Fibroblast of skin of back (primary cell): ENCODE results near the gene ANKRD7. TPM values are rescaled to one million over a fixed set of nuclear protein-coding genes. Genes with fewer than 3 reads are reported as not detected.

Experiments used
- DNase-seq: peaks from one replicate; pipeline ENCODE4 v3.0.0-alpha.2; 2013
- polyA plus RNA-seq, 2 experiments: library from polyadenylated mRNA; unstranded; fragments of 120-200 nt; gene quantifications; one replicate each; pipeline ENCODE4 v1.2.1, GENCODE V29; 2013; ENCODE audit not compliant: insufficient read length in 2 of 2

ANKRD7 gene, protein sequence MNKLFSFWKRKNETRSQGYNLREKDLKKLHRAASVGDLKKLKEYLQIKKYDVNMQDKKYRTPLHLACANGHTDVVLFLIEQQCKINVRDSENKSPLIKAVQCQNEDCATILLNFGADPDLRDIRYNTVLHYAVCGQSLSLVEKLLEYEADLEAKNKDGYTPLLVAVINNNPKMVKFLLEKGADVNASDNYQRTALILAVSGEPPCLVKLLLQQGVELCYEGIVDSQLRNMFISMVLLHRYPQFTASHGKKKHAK
- 0.41 TPM for polyA plus RNA-seq (2013, experiment 1 of 2; ENCODE audit: insufficient read length)
- 0.41 TPM for polyA plus RNA-seq (2013, experiment 2 of 2; ENCODE audit: insufficient read length)

DNA sequence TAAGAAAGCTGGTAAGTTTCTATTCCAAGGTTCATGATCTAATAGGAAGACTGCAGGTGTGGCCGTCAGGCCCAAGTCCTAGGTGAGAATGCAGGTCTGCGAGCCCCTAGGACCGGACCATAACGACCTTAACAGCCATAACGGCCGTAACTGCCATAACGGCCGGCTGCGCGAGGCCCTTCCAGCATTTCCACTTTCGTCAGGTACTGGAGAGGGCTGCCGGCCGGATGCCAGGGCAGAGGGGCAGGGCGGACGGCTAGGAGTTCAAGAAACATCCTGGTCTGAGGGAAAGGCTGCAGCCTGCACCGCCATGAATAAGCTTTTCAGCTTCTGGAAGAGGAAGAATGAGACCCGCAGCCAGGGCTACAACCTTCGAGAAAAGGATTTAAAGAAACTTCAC, at the start of gene ANKRD7:
Gene ANKRD7 (plus strand): TSS at position 184 of the 400 bp plus-strand sequence. CDS start 127 bp downstream, at position 311.
- DNase-seq = no peak

DNA sequence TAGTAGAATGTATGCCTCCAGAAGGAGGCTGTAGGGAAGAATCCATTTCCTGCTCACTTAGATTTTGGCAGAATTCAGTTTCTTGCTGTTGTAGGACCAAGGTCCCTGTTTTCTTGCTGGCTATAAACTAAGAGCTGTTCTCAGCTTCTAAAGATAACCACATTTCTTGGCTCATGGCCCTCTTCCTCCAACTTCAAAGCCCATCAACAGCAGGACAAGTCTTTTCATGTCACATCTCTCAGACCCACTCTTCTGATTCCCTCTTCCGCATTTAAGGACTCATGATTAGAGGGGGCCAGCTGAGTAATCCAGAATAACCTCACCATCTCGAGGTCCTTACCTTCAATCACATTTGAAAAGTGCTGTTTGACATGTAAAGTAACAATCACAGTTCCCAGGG, 48.8 kb upstream of the ANKRD7 start:
- DNase-seq = no peak

DNA sequence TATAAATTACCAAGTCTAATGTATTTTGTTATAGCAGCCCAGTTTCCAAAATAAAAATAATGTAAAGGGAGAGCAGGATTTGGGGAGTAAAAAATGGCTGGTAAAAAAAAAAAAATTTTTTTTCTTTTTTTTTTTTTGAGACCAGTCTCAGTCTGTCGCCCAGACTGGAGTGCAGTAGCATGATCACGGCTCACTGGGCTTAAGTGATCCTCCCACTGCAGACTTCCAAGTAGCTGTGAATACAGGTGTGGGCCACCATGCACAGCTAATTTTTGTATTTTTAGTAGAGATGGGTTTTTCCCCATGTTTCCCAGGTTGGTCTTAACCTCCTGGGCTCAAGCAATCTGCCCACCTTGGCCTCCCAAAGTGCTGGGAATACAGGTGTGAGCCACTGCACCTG, 45.3 kb upstream of the ANKRD7 start:
- no peak for DNase-seq

DNA sequence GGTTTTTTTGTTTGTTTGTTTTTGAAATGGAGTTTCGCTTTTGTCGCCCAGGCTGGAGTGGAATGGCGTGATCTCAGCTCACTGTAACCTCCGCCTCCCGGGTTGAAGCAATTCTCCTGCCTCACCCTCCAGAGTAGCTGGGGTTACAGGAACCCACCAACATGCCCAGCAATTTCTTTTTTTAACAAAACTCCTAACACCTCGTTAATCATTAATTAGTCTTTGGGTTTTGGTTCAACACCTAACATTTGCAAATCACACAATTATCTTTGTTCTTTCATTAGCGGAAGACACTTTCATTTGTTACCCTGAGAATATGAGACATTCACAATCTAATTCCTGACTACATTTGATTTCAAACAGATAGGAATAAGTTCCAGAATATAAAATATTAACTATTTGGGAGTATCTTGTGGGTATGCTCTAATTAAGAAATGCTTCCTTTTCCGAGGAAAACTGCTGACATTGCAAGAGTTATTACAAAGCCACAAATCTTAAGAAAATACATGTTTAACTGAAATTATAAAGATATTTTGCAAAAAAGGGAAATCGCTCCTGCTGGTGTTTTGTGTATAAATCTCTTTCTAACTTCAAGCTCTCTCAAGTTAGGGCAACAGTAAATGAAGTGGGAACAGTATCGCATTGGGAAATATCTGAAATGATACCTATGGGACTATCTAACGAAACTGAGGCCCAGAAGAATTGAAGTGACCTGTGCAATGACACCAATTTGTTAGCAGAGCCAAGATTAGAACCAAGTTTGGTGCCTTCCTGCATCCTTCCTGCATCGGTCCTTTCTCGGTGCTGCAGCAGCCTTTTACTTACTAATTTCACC, 41.7 kb upstream of the ANKRD7 start:
- DNase-seq = no peak

DNA sequence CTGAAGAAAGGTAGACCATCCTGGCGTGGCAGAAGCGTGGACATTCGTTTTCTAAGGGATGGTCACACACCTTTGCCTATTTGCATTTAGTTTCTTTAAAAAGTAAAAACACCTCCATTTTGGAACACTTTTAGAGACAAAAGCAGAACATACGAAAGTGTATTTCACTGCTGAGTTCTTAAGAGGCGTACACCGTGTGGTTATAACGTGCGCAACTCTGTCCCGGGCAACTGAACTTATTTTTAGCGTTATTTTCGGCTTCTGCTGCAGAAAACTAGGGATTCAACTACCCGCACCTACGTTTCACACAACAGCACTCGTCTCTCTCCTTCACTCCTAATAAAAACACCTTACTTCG, 41.1 kb upstream of the ANKRD7 start:
- no peak for DNase-seq

DNA sequence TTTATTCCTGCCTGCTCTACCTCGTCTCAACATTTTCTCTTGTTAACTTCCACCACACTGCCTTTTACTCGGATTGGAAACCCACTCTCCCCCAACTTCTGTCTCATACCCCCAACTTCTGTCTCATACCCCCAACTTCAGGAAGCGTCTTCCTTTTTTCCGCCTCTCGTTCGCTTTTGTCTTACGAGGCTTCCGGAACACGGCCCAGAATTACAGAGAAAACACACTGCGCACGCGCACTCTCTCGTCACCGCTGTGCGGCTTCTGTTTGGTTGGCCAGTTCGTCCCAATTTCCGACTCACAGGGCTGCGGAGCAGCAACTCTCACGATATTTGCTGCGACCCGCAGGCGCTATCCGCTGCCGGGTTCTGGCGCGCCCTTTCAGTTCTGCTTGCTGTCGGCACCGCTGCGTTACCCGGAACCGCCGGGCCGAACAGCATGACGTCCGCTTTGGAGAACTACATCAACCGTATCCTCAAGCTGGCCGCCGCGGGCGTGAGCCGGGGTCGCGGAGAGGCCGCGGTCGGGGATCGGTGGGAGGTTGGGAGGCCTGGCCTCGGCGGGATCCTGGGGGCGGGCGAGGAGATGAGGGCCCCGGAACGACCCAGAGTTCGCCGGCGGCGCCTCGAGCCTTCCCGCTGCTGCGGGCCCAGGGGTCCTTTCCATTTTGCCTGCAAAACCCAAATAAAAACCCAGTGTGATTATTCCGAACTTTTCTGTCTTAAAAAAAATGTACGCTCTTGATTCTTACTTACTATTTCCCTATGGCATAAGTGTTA, 40.5 kb upstream of the ANKRD7 start, which contains the start of gene LSM8:
Gene LSM8 (plus strand): TSS at position 379 of the 779 bp plus-strand sequence. CDS start 60 bp downstream, at position 439.
- DNase-seq = peak; percentile 98

DNA sequence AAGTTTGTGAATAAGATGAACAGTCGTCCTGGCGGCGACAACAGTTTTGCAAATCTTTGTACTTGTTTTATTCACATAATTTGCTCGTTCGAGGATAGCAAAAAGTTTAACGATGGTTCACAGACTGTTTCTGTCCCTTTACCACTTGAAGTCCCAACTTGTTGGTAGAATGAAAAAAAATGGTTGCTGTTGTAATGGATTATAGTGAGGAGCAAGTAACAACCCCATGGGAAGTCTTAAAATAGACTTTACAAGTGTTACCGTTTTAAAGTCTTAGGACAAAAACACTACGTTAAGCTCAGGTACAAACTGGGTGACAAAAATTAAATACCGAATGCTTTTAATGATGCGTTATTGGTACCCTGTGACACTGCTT, 40.0 kb upstream of the ANKRD7 start:
- DNase-seq = no peak

DNA sequence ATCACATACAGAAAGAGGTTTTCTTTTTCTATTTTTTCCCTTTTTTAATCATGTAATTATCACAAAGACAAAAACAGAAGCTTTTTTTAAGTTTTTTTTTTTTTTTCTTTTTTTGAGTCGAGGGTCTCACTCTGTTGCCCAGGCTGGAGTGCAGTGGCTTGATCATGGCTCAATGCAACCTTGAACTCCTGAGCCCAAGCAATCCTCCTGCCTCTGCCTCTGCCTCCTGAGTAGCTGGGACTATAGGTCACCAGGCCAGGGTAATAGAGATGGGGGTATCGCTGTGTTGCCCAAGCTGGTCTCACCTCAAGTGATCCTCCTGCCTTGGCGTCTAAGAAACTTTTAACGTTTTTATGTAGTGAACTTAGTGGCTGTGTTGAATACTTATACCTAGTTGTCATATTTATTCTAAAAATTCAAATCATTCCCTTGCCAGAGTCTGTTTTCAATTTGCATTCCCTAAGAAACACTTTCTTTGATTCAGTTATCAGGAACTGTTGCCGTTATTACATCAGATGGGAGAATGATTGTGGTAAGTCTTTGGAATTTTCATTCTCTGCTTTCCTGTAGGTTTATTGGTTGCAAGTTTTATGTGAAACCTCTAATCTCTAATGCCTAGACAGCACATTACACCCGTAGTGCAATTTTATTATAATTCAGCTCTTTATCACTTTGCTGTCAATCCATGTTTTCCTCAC, 39.2 kb upstream of the ANKRD7 start:
- DNase-seq = peak; percentile 78

DNA sequence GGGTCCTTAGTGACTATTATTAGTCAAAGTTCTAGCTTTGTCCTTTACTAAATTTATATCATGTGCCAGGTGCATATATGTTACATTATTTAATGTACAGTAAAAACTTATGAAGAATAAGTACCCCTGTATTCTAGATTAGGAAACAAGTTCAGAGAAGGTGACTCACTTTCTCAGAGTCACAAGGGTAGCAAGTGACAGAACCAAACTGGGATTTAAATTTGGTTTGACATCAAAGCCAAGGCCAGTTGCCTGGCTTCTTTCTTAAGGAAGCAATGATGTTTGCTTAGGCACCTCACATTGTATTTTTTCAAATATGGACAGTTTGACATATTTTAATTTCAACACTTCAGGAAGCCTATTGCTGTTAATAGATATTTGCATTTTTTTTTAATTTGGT, 38.0 kb upstream of the ANKRD7 start:
- DNase-seq = no peak

DNA sequence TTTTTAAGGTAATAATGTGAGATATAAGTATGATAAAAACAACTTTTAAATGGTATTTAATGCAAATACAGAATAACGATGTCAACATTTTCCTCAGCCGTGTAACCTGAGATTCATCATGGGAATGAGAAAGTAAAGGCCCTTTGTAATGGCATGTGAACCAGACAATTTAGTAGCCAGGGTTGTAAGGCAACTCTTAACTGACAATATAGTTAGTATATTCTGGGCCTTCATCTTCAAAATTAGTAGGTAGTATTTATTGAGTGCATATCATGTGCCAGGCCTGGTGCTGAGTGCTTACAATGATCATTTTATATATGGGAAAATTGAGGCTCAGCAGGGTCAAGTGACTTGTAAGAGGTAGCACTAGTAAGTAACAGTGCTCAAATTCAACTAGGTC, 29.9 kb upstream of the ANKRD7 start:
- DNase-seq = no peak

DNA sequence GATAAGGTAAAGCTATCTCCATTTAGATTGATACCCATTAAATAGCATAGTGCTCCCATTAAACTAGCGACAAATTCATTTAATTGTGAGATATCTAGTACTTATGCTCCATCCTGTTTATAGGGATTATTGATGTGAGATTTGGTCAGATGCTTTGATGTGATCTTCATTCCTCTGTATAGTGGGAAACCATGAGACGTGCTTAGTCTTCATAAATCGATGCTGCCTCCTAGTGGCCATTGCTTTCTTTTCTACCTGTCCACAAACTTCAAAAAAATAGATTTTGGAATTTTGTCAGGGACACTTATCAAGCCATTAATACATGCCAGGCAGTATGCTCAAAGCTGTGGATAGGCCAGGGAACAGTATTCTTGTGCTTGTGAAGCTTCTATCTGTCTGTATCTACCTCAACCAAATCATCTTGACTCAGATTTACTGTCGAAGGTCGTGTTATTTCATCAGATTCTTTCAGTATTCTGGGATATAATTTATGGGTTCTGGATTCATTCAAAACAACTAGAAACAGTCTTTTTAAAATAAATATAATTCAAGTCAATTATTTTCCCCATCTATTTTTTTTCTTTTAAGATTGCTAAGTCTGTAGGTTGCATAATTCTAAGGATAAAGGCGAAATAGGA, 28.5 kb upstream of the ANKRD7 start:
- DNase-seq = peak; percentile 55

DNA sequence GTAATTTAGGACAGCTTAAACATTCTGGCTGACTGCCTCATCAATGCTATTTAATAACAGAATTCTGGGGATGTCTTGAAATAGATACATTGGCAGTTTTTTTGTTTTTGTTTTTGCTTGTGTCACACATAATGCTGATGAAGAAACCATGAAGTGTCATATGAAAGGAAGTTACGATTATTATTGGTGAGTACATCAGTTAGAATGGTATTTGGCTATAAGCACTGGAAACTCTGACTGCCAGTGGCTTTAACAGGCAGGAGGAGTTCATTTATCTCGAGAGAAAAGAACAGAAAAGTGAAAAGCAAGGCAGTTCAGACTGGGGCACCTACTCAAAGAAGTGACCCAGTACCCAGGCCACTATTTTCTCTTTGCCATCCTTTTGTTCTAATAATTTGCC, 22.4 kb upstream of the ANKRD7 start:
- no peak for DNase-seq

DNA sequence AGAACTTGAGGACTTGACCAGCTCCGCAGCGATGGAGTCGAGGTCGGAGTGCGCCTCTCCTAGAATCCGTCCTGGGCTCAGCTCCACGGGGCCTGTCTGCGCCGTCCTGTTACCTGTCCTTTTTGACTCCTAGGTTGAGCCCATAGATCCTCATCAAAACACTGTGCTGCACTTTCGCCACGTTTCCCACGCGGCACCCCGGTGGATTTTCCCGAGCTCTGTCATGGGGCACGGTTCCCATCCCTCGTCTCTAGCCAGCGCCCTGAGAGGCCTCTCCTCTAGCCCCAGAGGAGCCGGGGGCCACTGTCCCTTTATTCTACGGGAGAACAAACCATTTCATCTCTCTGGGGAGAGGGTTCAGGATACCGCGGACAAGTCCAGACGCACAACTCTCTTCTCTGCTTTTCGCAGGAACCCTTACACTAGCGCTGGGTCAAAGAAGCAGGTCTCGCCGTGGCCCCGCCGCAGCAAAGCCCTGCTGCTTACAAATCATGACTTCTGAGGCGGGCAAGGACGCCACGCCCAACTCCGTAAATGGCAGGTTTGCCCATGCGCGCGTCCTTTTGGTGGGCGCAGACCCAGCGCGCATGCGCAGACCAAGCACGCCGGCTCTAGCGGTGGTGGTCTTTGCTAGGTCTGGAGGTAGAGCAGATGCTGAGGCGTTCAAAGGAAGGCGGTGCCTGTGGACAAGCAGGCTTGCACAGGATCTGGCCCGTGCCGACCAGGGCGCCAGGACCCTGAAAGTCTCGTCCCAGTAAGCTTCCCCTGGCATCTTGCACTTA, 10.3 kb upstream of the ANKRD7 start:
- peak; percentile 77 for DNase-seq

DNA sequence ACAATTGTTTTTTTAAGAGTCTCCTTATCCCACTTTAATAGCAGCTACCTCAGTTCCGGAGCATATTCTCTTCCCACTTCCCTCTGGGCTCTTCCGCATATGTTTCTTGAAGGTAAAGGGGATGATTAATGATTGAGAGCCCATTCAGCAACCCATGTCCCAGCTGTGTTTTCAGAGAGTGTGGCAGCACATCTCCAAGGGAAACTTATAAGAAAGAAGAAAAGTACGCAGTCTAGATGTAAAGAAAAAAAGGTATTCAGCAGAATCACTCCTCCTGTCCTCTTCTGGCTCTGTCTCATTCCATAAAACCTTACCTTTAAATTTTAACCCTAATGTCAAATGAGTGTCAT, 9.7 kb upstream of the ANKRD7 start:
- no peak for DNase-seq

DNA sequence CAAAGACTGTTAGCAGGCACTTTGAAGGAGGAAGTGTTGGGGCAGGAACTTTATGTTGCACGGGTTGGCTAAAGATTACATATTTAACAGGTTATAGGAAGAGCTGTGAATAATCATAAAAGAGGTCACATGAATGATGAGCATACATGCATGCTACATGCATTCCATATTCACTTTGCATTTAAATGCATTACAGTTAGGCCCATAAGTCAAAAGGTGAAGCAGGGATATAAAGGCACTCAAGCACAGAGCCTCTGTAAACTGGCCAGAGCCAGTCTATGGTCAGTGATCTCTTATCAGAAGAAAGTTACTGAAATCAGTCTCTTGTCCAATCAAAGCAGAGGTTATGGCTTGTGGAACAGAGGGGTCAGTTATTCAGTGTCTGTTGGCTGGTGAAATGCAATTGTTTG, 7.3 kb upstream of the ANKRD7 start:
- DNase-seq = no peak

DNA sequence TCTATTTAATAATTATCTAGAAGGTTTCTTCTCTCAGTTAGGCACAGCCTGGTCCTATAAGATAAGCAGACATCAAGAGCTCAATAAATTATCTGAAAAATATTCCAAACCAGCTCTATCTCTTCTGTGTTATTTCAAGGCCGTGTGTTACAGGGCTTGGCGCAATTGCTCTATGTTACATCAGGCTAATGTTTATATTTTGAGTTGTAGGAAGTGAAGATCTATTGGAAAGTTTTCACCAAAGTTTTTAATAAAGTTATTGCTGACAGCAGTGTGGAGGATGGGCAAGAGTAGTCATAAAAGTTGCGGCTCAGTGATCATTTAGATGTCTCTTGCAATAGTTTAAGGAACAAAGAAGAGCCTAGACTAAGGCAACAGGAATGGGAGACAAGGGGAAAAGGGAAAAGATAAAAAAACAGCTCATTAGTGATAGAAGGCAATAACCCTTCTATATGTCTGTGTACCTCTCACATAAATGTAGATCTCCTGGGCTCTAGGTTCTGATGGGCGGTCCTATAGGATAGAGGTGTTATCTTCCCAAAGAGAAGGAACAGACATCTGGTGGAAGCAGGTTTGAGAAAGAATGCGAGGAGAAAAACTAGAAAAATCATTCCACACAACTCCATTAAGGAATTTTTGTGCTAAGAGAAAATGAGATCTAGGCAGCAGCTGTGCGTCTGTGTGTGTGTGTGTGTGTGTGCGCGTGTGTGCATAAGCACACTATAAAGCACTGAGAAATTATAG, 5.9 kb upstream of the ANKRD7 start:
- no peak for DNase-seq

DNA sequence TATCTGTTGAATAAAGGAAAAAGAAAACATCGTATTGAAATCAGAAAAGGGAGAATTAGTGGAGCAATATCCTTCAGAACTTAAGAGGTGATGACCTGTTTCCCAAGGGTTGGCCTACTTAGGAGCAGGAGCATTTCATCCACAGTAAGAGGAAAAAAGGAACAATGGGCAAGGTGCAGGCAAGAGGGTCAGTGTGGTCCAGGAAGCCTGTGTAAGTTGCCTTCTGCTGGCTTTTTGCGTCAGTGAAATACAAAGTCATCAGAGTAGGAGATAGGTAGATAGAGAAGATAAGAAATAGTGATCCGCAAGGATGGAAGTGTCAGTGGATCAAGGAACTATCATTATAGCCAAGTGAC, 5.4 kb upstream of the ANKRD7 start:
- DNase-seq = no peak

DNA sequence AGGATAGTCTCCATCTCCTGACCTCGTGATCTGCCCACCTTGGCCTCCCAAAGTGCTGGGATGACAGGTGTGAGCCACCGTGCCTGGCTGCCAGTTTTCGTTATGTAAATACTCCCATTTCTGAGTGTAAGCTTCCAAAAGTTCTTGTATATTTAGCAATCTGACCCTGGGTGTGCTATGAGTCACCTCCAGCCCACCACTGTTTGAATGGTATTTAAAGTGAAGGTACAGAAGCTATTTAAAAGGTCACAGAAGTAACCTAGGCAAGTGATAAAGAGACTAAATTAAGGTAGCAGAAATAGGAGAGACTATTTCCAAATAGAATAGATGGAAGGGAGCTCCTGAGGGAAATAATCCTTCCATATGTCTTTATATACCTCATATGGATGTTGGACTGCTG, 3.9 kb upstream of the ANKRD7 start:
- DNase-seq = no peak

DNA sequence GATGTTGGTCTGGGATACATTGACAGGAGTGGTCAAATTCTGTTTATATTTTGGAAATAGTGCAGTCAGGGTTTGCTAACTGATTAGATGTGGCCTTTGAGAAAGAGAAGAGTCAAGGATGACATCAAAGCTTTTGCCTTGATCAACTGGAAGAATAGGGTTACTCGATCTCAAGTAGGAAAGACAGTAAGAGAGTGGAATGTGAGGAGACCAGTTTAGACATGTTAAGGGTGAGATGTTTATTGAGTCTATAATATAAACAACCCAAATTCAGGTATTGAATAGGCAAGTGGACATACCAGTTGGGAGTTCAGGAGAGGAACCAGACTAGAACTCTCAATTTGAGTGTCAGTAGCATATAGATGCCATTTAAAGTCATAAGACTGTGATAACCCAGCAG, 1.9 kb upstream of the ANKRD7 start:
- no peak for DNase-seq

DNA sequence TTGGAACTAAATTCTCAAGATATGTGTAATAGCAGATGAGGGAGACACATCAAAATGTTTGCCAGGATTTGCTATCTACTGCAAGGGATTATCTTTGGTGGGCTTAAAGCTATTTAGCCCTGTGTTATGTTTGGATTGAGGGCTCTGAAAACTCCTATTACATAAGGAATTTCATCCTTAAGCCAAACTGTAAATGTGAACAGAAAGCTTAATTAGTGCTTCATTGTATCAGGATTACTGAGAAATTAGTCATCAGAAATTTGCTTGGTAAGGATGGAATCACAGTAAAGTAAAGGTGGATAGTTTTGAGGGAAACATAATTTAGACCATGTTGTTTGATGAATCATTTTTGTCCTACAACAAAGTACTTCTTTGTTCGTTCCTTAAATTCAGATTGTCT, 8.3 kb downstream of the ANKRD7 start:
- no peak for DNase-seq

DNA sequence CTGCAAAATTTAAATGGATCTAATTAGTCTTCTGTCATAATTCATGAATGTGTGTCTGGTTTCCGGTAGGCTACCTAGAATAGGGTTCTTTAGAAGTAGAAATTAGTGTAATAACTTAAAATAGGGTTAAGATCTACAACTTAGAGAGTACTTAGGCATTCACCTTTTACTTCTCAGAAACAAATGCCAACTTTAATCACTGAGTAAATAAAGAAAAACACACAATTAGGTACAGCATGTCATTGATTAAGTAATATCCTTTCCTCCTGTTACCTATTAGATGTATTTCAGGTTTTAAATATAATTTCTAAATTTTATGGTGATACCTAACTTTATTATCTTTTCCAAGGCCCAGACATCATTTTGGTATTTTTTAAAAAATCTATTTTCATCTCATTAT, 9.3 kb downstream of the ANKRD7 start:
- DNase-seq = no peak
